HG02884 (cell line): Measurements from ENCODE around the gene HECW1.

Experiments used
- ATAC-seq: cut with Tn5 transposase; IDR thresholded peaks from one replicate; pipeline ENCODE4 v1.9.1; 2021; ENCODE audit warnings: mild to moderate bottlenecking, moderate library complexity; ENCODE audit not compliant: unreplicated experiment

Gene HECW1

GRCh38 chr7:43486634-43487033 is 374.2 kb downstream of the HECW1 start:
- no peak for ATAC-seq

GRCh38 chr7:43487731-43488073 is 375.3 kb downstream of the HECW1 start:
- no peak for ATAC-seq

- no peak for ATAC-seq
Observed at GRCh38 chr7:43489257-43489656, 376.8 kb downstream of the HECW1 start.

GRCh38 chr7:43490016-43490415 is 377.6 kb downstream of the HECW1 start:
- no peak for ATAC-seq

- ATAC-seq, result no peak
Observed at GRCh38 chr7:43491123-43491522, 378.7 kb downstream of the HECW1 start.

- no peak for ATAC-seq
Observed at GRCh38 chr7:43491984-43492383, 379.5 kb downstream of the HECW1 start.

GRCh38 chr7:43492896-43493295 is 380.4 kb downstream of the HECW1 start:
- ATAC-seq, result no peak

GRCh38 chr7:43495572-43495971 is 383.1 kb downstream of the HECW1 start:
- ATAC-seq, result no peak

- ATAC-seq, result no peak
Observed at GRCh38 chr7:43496596-43496995, 384.1 kb downstream of the HECW1 start.

GRCh38 chr7:43501870-43502269 is 389.4 kb downstream of the HECW1 start:
- ATAC-seq, result no peak

- no peak for ATAC-seq
Observed at GRCh38 chr7:43502941-43503340, 390.5 kb downstream of the HECW1 start.

GRCh38 chr7:43505412-43505811 is 393.0 kb downstream of the HECW1 start:
- ATAC-seq, result no peak

GRCh38 chr7:43506460-43506859 is 394.0 kb downstream of the HECW1 start:
- ATAC-seq, result no peak

GRCh38 chr7:43508461-43508860 is 396.0 kb downstream of the HECW1 start:
- no peak for ATAC-seq

- no peak for ATAC-seq
Observed at GRCh38 chr7:43509906-43510305, 397.5 kb downstream of the HECW1 start.

GRCh38 chr7:43511029-43511428 is 398.6 kb downstream of the HECW1 start:
- no peak for ATAC-seq

GRCh38 chr7:43511769-43512515 is 399.5 kb downstream of the HECW1 start:
- no peak for ATAC-seq

- ATAC-seq, result no peak
Observed at GRCh38 chr7:43513251-43513650, 400.8 kb downstream of the HECW1 start.

- no peak for ATAC-seq
Observed at GRCh38 chr7:43516581-43517342, 404.3 kb downstream of the HECW1 start.

- no peak for ATAC-seq
Observed at GRCh38 chr7:43517464-43517863, 405.0 kb downstream of the HECW1 start.

- ATAC-seq, result no peak
Observed at GRCh38 chr7:43520201-43520600, 407.8 kb downstream of the HECW1 start.

- ATAC-seq, result no peak
Observed at GRCh38 chr7:43522406-43523156, 410.1 kb downstream of the HECW1 start.
